Adipocyte (in vitro differentiated cells): Measurements from ENCODE around the gene ANKFN1.
"Not testable (repeated sequence)": the region's sequence is repeated elsewhere in the genome, so short reads cannot be mapped to it uniquely, and the experiment has no call there.

Source experiments
- DNase-seq: peaks from one replicate; pipeline ENCODE4 v3.0.0-alpha.2; 2015; ENCODE audit warnings: low read depth
- H3K27me3 ChIP-seq: replicated peaks from 2 replicates; pipeline ENCODE4 v1.7.0; 2013; ENCODE audit warnings: mild to moderate bottlenecking, low read length, moderate library complexity; ENCODE audit not compliant: control insufficient read depth, insufficient read depth
- H3K36me3 ChIP-seq: 2 replicates; pipeline ENCODE4 v1.7.0; 2013; ENCODE audit warnings: low read length, mild to moderate bottlenecking, moderate library complexity; ENCODE audit not compliant: control insufficient read depth, insufficient read depth, severe bottlenecking
- H3K4me1 ChIP-seq: 2 replicates; pipeline ENCODE4 v1.7.0; 2013; ENCODE audit warnings: mild to moderate bottlenecking, low read length, moderate library complexity; ENCODE audit not compliant: control insufficient read depth, insufficient read depth
- H3K4me3 ChIP-seq: 2 replicates; pipeline ENCODE4 v1.7.0; 2013; ENCODE audit warnings: mild to moderate bottlenecking, low read length, moderate library complexity
- H3K9ac ChIP-seq: 2 replicates; pipeline ENCODE4 v1.7.0; 2013; ENCODE audit warnings: mild to moderate bottlenecking, low read length, moderate library complexity
- H3K9me3 ChIP-seq: 2 replicates; pipeline ENCODE4 v1.7.0; 2013; ENCODE audit warnings: mild to moderate bottlenecking, low read length, moderate library complexity; ENCODE audit not compliant: control insufficient read depth

ANKFN1 gene

GRCh38 chr17:56247816-56248215 lies 94.5 kb downstream of the ANKFN1 start:
- Histone ChIP-seq H3K36me3 (no peaks in the 10 kb centered on the region), H3K4me3 (no peak overlapping the region), H3K27me3 (no peaks in the 10 kb centered on the region), H3K4me1 (no peaks in the 10 kb centered on the region), H3K9me3 (no peaks in the 10 kb centered on the region), H3K9ac (no peak overlapping the region)
- no peak for DNase-seq

GRCh38 chr17:56257075-56257474 lies 103.8 kb downstream of the ANKFN1 start:
- Histone ChIP-seq H3K27me3 (no peaks in the 10 kb centered on the region), H3K36me3 (no peaks in the 10 kb centered on the region), H3K4me3 (no peak overlapping the region), H3K9ac (no peak overlapping the region), H3K9me3 (no peaks in the 10 kb centered on the region), H3K4me1 (peaks cover 11% of the 10 kb centered on the region)
- DNase-seq: no peak

GRCh38 chr17:56260376-56261002 lies 107.2 kb downstream of the ANKFN1 start:
- Histone ChIP-seq H3K4me1 (peaks cover 11% of the 10 kb centered on the region), H3K9ac (no peak overlapping the region), H3K27me3 (no peaks in the 10 kb centered on the region), H3K9me3 (no peaks in the 10 kb centered on the region), H3K36me3 (no peaks in the 10 kb centered on the region), H3K4me3 (no peak overlapping the region)
- peak; percentile 56 for DNase-seq

GRCh38 chr17:56262803-56263202 lies 109.5 kb downstream of the ANKFN1 start:
- DNase-seq: no peak
- H3K9me3 ChIP-seq: no peaks in the 10 kb centered on the region
- peaks cover 11% of the 10 kb centered on the region for H3K4me1 ChIP-seq
- H3K36me3 ChIP-seq: no peaks in the 10 kb centered on the region
- no peaks in the 10 kb centered on the region for H3K27me3 ChIP-seq
- no peak overlapping the region for H3K9ac ChIP-seq
- no peak overlapping the region for H3K4me3 ChIP-seq

GRCh38 chr17:56269556-56270389 lies 116.5 kb downstream of the ANKFN1 start:
- Histone ChIP-seq H3K4me1 (peaks cover 12% of the 10 kb centered on the region), H3K9me3 (no peaks in the 10 kb centered on the region), H3K36me3 (no peaks in the 10 kb centered on the region), H3K27me3 (no peaks in the 10 kb centered on the region), H3K9ac (peak overlapping the region; percentile 36), H3K4me3 (peak overlapping the region; percentile 18)
- DNase-seq: peak; percentile 44

- H3K4me1 ChIP-seq: peaks cover 11% of the 10 kb centered on the region
Observed at GRCh38 chr17:56274491-56274890, 121.2 kb downstream of the ANKFN1 start.

GRCh38 chr17:56284482-56284881 lies 131.2 kb downstream of the ANKFN1 start:
- H3K9me3 ChIP-seq: no peaks in the 10 kb centered on the region
- no peak overlapping the region for H3K4me3 ChIP-seq
- DNase-seq: no peak

More at GRCh38 chr17:56274491-56274890, 121.2 kb downstream of the ANKFN1 start:
- DNase-seq: no peak
- no peaks in the 10 kb centered on the region for H3K27me3 ChIP-seq
- no peak overlapping the region for H3K9ac ChIP-seq
- H3K9me3 ChIP-seq: no peaks in the 10 kb centered on the region
- H3K4me3 ChIP-seq: no peak overlapping the region
- H3K36me3 ChIP-seq: no peaks in the 10 kb centered on the region

GRCh38 chr17:56288786-56289185 lies 135.5 kb downstream of the ANKFN1 start:
- H3K9ac ChIP-seq, H3K4me3 ChIP-seq, H3K27me3 ChIP-seq, DNase-seq, H3K36me3 ChIP-seq, H3K9me3 ChIP-seq: not testable (repeated sequence)
- H3K4me1 ChIP-seq: peaks cover 21% of the 10 kb centered on the region

More at GRCh38 chr17:56284482-56284881, 131.2 kb downstream of the ANKFN1 start:
- H3K9ac ChIP-seq: no peak overlapping the region
- no peaks in the 10 kb centered on the region for H3K4me1 ChIP-seq
- H3K36me3 ChIP-seq: no peaks in the 10 kb centered on the region
- no peaks in the 10 kb centered on the region for H3K27me3 ChIP-seq

GRCh38 chr17:56289321-56289720 lies 136.0 kb downstream of the ANKFN1 start:
- no peak for DNase-seq
- Histone ChIP-seq H3K9ac (no peak overlapping the region), H3K4me1 (peaks cover 23% of the 10 kb centered on the region), H3K27me3 (no peaks in the 10 kb centered on the region), H3K9me3 (no peaks in the 10 kb centered on the region), H3K4me3 (no peak overlapping the region), H3K36me3 (no peaks in the 10 kb centered on the region)

GRCh38 chr17:56290101-56290801 lies 137.0 kb downstream of the ANKFN1 start:
- peak; percentile 46 for DNase-seq
- H3K9me3 ChIP-seq: no peaks in the 10 kb centered on the region
- H3K27me3 ChIP-seq: no peaks in the 10 kb centered on the region
- H3K4me3 ChIP-seq: peak overlapping the region; percentile 46
- no peak overlapping the region for H3K9ac ChIP-seq
- H3K36me3 ChIP-seq: no peaks in the 10 kb centered on the region
- H3K4me1 ChIP-seq: peaks cover 27% of the 10 kb centered on the region

GRCh38 chr17:56290802-56291118 lies 137.5 kb downstream of the ANKFN1 start:
- DNase-seq: no peak
- no peaks in the 10 kb centered on the region for H3K27me3 ChIP-seq
- H3K36me3 ChIP-seq: no peaks in the 10 kb centered on the region
- no peaks in the 10 kb centered on the region for H3K9me3 ChIP-seq
- peak overlapping the region; percentile 46 for H3K4me3 ChIP-seq
- H3K4me1 ChIP-seq: peaks cover 27% of the 10 kb centered on the region
- no peak overlapping the region for H3K9ac ChIP-seq
